Stimulated activated CD4-positive, alpha-beta T cell treated with anti-CD3 and anti-CD28 coated beads, TNF-alpha, amount 100 ng/mL, for 4 hours (primary cell): Measurements from ENCODE around the gene MAPK8IP1.

Experiments
- DNase-seq, 3 experiments: peaks; one replicate each; pipeline ENCODE4 v3.0.0-alpha.2; 2020; ENCODE audit warnings: low read depth in 3 of 3

MAPK8IP1 gene

DNA sequence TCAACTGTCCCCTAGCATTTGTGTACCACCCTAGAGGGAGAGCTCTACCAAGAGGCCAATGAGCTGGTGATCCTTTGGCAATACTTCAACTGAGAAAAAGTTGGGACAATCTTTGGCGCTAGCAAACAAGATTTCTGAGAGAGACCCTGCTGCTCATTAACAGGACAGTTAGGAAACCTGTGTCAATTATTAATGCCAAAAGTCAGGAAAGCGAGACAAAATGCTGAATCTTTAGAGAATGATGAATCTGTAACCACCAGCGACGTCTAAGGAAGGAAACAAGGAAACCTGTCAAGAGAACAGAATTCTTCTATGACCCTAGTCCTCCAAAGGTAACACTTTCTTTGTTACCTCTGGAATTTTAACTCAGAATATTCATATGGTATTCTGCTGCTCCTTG is 56.9 kb downstream of the MAPK8IP1 start:
- no peak for DNase-seq

DNA sequence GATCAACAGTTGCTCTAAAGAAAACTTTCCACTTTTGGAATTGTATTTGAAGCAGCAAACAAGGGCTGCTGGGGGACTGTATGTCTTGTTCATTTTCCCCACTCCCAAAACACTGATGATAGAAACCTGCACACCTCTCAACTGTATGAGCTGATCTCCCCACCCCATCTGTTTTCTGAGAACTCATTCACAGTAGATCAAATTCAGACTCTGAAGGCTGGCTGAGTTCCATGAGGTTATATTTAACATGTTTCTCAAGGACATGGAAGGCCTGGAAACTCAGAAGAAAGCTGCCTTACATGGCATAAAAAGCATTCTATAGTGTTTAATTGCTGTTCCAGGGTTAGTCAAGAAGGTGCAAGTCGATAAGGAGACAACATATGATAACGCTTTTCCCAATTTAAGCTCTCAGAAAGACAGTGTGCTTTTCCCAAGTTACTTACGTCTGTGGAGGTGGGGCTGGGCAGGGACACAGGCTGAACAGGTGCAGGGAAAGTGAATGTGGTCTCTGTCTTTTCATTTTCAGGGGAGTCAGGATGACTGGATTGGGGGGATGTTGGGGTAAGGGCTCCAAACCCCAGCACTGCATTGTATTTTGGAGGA is 60.0 kb downstream of the MAPK8IP1 start:
- DNase-seq = no peak

DNA sequence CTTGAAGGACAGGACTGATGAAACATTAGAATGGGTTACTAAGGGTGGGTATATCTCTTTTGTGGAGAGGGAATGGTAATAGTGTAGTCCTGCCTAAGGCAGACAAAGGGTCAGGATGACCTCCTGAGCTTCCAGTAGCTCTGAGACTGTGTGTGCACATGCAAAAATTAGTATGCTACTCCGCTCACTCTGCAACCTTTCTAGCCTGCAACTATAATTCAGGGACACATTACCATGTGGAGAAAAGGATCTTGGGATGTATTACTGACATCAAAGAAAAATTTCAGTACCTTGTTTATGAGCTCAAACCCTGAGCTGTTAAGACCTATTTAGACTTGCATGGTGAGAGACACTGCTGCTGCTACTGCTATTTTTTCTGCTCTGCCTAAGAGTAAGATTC is 62.4 kb downstream of the MAPK8IP1 start:
- DNase-seq = no peak

DNA sequence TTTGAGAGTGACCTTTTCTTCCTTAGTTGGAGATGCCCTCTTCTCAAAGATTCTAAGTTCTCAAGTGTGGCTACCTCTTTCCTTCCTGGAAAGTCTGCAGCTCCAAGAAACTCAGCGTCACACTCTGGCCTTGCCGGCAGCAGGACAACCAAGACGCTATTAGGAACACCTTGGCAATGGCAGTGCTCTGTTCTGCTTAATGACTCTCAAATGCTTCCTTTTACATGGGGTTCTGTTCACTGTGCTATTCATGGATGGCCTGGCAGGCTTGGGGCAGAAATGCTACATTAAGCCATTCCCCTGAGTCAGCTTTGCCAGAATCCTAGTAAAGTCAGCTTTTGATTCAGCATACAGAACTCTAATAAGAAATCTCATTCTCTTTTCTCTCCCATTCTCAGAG is 62.9 kb downstream of the MAPK8IP1 start:
- no peak for DNase-seq

DNA sequence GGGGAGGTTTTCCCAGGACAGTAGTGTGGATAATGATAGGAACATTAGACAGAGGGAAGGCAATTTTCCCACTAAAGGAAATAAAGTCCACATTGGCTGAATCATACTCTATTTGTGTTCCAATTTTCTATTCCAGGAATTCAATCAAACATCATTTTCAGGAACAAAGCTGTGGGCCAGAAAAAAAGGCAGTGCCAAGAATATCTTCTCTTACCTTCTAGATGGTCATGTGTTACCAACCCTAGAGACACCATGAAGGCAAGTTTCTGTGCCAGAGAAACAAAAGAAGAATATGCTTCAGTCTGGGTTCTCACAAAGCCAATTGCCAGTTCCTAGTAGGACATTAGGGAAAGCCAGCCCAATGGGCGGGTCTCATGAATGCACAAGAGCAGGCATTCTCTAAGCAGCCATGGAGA is 64.5 kb downstream of the MAPK8IP1 start:
- no peak for DNase-seq
